GM21381 (cell line): ENCODE results near the gene CAMK1G.

ENCODE experiments used
- ATAC-seq: cut with Tn5 transposase; IDR thresholded peaks from one replicate; pipeline ENCODE4 v1.9.1; 2021; ENCODE audit warnings: mild to moderate bottlenecking, moderate library complexity; ENCODE audit not compliant: unreplicated experiment

Gene CAMK1G

GRCh38 chr1:209597499-209597898 is 14.0 kb downstream of the CAMK1G start:
- no peak for ATAC-seq

GRCh38 chr1:209598227-209598626 is 14.7 kb downstream of the CAMK1G start:
- ATAC-seq, result no peak

GRCh38 chr1:209600541-209600940 is 17.0 kb downstream of the CAMK1G start:
- ATAC-seq, result no peak

GRCh38 chr1:209601809-209602657 is 18.5 kb downstream of the CAMK1G start:
- ATAC-seq, result no peak

GRCh38 chr1:209603877-209604276 is 20.4 kb downstream of the CAMK1G start:
- ATAC-seq, result no peak

GRCh38 chr1:209607102-209607794 is 23.7 kb downstream of the CAMK1G start:
- peak; percentile 66 for ATAC-seq

- ATAC-seq, result no peak
Observed at GRCh38 chr1:209607795-209608178, 24.3 kb downstream of the CAMK1G start.

GRCh38 chr1:209609041-209609790 is 25.7 kb downstream of the CAMK1G start:
- ATAC-seq, result no peak

DNA sequence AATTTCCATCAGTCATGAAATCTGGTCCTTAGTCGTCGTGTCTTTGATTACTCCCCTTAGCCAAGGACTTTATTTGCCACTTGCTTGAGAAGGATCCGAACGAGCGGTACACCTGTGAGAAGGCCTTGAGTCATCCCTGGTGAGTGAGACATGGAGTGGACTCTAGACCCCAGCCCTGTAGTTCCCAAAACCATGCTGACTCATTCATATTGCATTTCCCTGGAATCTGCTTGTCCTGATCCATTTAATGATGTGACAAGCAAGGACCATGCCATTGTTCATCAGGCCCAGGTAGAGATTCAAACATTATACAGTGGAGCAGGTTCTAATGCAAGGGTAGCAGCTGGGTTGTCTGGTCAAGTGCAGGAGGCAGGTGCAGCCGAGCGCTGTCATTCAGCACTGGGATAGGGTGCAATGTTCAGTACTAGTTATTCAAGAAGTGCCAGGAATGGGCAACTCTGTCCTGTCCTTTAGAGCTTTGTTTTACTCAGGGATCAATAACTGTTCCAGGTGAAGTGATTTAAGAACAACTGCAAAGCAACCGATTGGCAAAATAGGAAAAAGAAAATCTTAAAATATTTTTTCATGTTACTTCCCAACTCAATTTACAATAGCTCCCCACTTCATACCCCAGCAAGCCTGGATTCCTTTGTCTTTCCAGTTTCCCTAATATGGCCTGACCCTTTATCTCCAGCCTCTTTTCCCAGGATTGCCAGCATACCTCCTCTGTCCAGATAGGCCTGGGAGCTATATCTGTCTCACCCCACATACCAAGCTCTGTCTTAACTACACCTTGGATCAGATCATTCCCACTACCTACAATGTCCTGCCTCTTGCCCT is 26.5 kb downstream of the CAMK1G start:
- no peak for ATAC-seq

DNA sequence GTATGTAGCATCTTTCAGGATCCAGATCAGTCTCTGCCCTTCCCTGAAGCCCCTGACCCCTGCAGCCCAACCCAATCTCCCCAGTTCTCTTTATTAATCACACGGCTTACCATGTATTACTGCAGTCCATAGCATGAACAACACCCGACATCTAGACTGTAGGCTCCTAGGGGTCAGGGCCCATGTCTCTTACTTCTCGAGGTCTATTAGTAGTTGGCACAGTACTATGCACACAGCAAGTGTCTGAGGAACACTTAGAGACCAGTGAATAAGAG is 27.1 kb downstream of the CAMK1G start:
- ATAC-seq, result no peak

DNA sequence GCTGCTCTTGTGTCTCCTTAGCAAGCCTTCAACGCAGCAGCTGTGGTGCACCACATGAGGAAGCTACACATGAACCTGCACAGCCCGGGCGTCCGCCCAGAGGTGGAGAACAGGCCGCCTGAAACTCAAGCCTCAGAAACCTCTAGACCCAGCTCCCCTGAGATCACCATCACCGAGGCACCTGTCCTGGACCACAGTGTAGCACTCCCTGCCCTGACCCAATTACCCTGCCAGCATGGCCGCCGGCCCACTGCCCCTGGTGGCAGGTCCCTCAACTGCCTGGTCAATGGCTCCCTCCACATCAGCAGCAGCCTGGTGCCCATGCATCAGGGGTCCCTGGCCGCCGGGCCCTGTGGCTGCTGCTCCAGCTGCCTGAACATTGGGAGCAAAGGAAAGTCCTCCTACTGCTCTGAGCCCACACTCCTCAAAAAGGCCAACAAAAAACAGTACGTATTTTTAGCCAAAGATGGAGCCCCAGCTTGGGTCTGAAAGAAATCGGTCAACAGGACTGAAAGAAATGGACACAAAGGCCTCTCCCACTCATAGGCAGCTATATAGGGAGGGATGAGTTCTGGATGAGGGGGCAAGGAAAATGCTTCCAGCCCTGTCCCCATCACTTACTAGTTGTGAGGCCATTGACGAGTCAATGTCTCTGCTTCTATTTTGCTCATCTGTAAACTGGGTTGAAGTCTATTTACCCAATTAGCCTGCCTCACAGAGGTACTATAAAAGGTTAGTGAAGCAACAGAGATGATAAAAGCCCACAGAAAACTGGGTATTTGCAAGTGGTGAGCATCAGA is 28.5 kb downstream of the CAMK1G start:
- peak; percentile 44 for ATAC-seq

DNA sequence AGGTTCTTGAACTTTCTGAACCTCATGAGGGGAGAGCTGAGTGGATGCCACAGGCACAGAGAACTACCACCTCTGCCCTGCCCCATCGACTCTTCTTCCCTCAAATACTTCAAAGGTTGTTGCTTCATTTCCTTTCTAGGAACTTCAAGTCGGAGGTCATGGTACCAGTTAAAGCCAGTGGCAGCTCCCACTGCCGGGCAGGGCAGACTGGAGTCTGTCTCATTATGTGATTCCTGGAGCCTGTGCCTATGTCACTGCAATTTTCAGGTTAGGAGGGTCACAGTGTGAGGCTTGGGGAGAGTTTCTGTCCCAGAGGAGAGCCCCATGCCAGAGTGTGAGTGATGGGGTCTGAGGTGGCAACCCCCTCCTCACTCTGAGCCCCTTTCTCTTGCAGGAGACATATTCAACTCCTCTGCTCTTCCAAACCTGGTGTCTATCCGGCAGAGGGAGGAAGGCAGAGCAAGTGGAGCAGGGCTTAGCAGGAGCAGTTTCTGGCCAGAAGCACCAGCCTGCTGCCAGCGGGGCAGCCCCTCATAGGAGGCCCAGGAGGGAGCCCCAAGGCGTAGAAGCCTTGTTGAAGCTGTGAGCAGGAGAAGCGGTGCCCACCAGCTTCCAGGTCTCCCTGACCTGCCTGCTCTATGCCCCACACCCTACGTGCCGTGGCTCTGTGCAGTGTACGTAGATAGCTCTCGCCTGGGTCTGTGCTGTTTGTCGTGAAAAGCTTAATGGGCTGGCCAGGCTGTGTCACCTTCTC is 29.3 kb downstream of the CAMK1G start:
- ATAC-seq, result no peak

DNA sequence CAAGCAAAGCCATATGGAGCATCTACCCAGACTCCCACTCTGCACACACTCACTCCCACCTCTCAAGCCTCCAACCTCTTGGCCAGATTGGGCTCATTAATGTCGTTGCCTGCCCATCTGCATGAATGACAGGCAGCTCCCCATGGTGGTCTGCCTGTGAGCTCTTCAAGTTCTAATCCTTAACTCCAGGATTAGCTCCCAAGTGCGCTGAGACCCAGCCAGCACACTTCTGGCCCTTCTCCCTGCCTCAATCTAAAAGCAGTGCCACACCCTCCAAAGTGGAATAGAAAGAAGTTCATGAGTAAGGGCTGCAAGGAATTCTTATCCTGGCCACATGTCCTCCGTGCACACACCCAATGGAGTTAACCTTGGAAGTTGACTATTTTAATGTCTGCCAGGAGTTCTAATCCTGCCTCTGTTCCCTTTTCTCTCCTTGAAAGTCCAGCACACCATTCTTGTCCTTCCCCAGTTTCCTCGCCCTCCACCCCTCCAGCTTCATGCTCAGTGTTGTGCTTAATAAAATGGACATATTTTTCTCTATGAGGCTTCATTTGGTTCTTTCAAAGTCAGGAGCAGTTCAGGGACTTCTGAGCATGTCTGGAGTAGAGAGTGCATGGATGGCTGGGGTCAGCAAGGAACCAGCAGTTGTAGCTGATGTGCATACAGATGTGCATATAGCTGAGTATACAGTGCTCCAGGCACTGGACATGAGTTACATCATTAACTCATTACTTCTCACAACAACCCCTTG is 30.1 kb downstream of the CAMK1G start:
- no peak for ATAC-seq

- no peak for ATAC-seq
Observed at GRCh38 chr1:209614151-209614420, 30.6 kb downstream of the CAMK1G start.

DNA sequence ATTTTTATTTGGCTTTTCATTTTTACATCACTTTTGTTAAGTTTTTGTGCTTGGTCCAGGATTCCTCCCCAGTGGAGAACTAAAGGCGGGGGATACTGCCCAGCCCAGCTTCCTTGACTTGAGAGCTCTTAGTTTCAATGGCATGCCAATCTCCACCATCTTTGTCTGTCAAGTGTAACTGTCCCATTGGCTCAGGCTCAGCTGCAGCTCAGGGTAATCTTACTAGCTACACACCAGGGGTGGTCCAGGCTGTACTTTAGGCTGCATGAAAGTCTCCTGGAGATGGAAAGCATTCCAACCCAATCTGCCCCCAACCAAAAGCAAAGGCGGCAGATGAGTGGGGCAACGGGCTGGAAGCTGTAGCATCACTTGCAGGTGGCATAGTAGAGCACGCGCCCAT is 31.4 kb downstream of the CAMK1G start:
- ATAC-seq, result no peak

- ATAC-seq, result no peak
Observed at GRCh38 chr1:209616366-209617046, 33.0 kb downstream of the CAMK1G start.

GRCh38 chr1:209617047-209617673 is 33.6 kb downstream of the CAMK1G start:
- no peak for ATAC-seq

DNA sequence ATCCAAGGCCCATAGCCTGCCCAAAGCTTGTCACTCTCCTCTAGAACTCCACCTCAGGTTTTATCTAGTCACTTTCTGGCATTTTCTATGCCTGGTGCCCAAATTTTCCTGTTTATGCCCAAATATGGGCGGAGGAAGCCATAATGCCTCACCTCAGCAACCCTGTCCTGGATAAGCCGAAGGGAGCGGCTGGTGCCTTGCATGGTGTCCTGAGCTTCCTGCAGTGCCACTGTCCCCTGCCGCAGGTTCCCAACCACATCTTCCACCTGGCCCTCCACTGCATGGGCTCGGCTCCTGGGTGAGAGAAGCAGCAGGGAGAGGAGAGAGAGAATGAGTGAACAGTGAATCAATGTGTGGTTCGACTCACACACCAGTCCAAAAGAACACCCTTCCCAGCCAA is 34.2 kb downstream of the CAMK1G start:
- no peak for ATAC-seq
